GM21390 (cell line): ENCODE measurements around the gene MOB2.
"Not testable (repeated sequence)": the region's sequence is repeated elsewhere in the genome, so short reads cannot be mapped to it uniquely, and the experiment has no call there.

Experiments
- ATAC-seq: cut with Tn5 transposase; IDR thresholded peaks from one replicate; pipeline ENCODE4 v1.9.1; 2021; ENCODE audit not compliant: unreplicated experiment

Gene MOB2

GRCh38 chr11:1444823-1445422, 41.7 kb downstream of the MOB2 start:
- ATAC-seq, result no peak

GRCh38 chr11:1444321-1444720, 42.3 kb downstream of the MOB2 start:
- ATAC-seq, result no peak

- no peak for ATAC-seq
These were observed 42.8 kb downstream of the MOB2 start for GRCh38 chr11:1443737-1444136.

- ATAC-seq, result no peak
These were observed 43.7 kb downstream of the MOB2 start for GRCh38 chr11:1442807-1443366.

- ATAC-seq, result no peak
These were observed 44.4 kb downstream of the MOB2 start for GRCh38 chr11:1442163-1442562.

GRCh38 chr11:1440496-1440895, 46.1 kb downstream of the MOB2 start:
- no peak for ATAC-seq

GRCh38 chr11:1440066-1440465, 46.5 kb downstream of the MOB2 start:
- no peak for ATAC-seq

GRCh38 chr11:1439341-1439740, 47.2 kb downstream of the MOB2 start:
- no peak for ATAC-seq

- no peak for ATAC-seq
These were observed 47.6 kb downstream of the MOB2 start for GRCh38 chr11:1438967-1439330.

GRCh38 chr11:1438261-1438966, 48.2 kb downstream of the MOB2 start:
- no peak for ATAC-seq

- ATAC-seq, result no peak
These were observed 49.1 kb downstream of the MOB2 start for GRCh38 chr11:1437500-1437899.

GRCh38 chr11:1436468-1437039, 50.0 kb downstream of the MOB2 start:
- no peak for ATAC-seq

GRCh38 chr11:1435820-1436467, 50.6 kb downstream of the MOB2 start:
- ATAC-seq, result no peak

- not testable (repeated sequence) for ATAC-seq
These were observed 51.1 kb downstream of the MOB2 start for GRCh38 chr11:1435479-1435819.

- no peak for ATAC-seq
These were observed 52.5 kb downstream of the MOB2 start for GRCh38 chr11:1433977-1434640.

GRCh38 chr11:1433568-1433967, 53.0 kb downstream of the MOB2 start:
- ATAC-seq, result no peak

GRCh38 chr11:1428762-1429316, 57.7 kb downstream of the MOB2 start:
- no peak for ATAC-seq

GRCh38 chr11:1425439-1425838, 61.1 kb downstream of the MOB2 start:
- ATAC-seq, result no peak

GRCh38 chr11:1425006-1425405, 61.6 kb downstream of the MOB2 start:
- ATAC-seq, result no peak

- ATAC-seq, result not testable (repeated sequence)
These were observed 63.2 kb downstream of the MOB2 start for GRCh38 chr11:1423406-1423805.

GRCh38 chr11:1422981-1423380, 63.6 kb downstream of the MOB2 start:
- ATAC-seq, result no peak
